ENCODE measurements around the gene ELMO1.

ELMO1 gene

GRCh38 chr7:37081436-37081835, 367.2 kb downstream of the ELMO1 start:
- no peak for DNase-seq

DNA sequence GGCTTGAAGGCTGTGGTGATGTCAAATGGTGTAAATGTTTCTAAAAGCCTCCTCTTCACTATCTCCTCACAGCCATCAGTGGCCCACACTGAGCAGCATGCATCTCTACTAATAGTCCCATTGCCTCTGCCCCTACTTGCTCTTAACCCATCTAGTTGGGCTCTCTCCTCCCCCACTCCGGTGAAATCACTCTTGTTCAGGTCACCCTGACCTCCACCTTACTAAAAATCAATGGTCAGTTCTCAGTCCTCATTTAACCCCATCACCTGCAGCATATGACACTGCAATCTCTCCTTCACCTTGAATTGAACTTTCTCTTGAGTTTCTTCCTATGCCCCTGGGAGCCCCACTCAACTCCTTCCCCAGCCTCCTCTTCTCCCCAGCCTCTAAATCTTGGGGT, 369.2 kb downstream of the ELMO1 start:
- no peak for DNase-seq

- no peak for DNase-seq
These were observed 372.0 kb downstream of the ELMO1 start for GRCh38 chr7:37076668-37077067.

DNA sequence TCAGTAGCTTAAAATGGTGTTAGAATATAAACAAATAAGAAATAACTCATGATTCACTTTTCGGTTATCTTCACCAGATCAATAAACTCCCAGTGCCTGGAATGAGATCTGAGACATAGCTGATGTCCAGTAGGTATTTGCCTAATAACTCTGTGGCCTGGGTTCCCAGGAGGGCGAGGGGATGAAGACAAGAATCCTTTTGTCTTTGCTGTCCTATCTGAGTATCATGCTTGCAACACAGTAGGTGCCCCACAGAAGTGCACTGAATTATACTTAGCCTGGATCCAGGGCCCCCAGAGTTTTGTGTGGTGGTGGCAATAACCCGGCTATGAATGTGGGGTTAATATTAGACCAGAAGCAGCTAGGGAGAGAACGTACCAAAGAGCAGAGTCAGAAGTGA, 374.3 kb downstream of the ELMO1 start:
- DNase-seq = peak; percentile 80

- no peak for DNase-seq
These were observed 377.5 kb downstream of the ELMO1 start for GRCh38 chr7:37071124-37071523.

- no peak for DNase-seq
These were observed 378.2 kb downstream of the ELMO1 start for GRCh38 chr7:37070471-37070870.

DNA sequence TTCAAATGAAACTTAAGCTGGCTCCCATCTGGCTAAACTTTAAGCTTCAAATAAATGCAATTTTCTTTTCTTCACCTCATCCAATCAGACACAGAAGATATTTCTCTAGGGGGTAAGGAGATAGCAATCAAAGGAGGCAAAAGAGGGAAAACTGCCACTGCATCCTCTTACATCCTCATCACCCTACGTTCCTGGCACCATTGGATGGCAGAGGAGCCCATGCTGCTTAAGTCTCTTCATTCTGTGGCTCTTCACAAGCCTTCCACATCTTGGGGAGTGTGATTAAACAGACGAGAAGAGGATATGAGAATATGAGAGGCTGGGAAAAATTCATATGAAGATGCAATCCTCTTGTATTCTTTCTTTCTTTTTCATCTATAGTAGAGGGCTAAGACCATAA, 378.6 kb downstream of the ELMO1 start:
- no peak for DNase-seq

DNA sequence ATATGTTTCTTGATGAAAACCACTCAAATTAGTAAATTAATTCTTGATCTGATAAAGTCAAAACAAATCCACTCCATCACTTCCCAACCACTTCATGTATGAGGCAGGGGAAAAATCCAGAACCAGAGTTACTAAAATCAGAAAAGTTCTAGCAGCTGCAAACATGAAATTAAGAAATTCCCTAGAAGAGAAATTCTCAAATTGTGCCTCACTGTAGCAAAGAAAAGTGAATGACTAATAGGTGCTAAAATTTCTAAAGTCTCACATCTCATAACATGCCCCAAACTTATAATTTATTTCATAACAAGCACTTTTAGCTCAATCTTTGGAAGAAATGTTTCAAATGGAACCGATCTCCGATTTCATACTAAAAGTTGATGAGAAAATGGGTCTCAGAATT, 379.3 kb downstream of the ELMO1 start:
- DNase-seq = no peak

- DNase-seq = no peak
These were observed 379.8 kb downstream of the ELMO1 start for GRCh38 chr7:37068902-37069301.

- DNase-seq = peak; percentile 66
These were observed 380.6 kb downstream of the ELMO1 start for GRCh38 chr7:37068038-37068437.

- no peak for DNase-seq
These were observed 382.8 kb downstream of the ELMO1 start for GRCh38 chr7:37065779-37066271.

GRCh38 chr7:37062560-37062859, 386.2 kb downstream of the ELMO1 start:
- DNase-seq = no peak

GRCh38 chr7:37061849-37062559, 386.7 kb downstream of the ELMO1 start:
- DNase-seq = peak; percentile 83

GRCh38 chr7:37056234-37056912, 392.3 kb downstream of the ELMO1 start:
- no peak for DNase-seq

DNA sequence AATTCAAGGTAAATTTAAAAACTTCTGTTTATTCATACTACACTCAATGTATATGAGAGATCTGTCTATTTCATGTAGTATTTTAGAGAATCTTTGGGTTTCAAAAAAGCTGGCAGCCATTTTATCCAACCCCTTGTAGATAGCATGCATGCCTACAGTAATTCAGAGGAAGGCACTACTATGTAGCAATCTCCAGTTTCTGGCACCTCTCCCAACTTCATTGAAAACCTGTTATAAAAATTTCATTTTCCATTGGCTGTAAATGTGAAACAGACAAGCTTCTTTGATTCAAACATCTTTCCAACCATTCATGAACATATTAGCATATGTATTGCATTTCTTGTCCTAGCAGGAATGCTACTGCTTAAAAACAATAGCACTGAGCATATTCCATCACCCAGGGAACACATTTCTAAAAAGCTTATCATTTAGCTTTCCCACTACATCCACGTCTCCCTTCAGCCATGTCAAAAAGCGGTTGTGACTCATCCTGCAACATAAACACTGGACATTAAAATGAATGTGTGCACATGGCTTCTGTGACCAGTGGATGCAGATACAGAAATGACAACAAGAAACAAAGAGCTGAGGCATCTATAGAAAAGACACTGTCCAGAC, 393.9 kb downstream of the ELMO1 start:
- no peak for DNase-seq

DNA sequence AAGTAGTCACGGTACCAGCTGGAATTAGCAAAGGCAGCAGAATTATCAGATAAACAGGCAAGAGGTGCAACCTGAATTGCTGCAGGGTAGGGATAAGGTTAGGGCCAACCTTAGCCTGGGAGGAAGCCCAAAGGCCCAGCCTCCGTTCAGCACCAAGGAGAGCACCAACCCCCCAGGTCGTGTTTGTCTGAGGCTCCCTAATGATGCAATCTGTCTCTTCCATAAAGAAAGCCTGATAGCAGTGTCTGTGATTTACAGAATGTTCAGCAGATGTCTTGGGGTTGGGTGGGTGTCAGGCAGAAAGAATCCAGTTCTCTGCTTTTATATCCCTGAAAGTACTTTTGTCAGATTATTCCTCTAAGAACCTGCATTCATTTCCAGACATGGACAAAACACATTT, 396.0 kb downstream of the ELMO1 start:
- no peak for DNase-seq

DNA sequence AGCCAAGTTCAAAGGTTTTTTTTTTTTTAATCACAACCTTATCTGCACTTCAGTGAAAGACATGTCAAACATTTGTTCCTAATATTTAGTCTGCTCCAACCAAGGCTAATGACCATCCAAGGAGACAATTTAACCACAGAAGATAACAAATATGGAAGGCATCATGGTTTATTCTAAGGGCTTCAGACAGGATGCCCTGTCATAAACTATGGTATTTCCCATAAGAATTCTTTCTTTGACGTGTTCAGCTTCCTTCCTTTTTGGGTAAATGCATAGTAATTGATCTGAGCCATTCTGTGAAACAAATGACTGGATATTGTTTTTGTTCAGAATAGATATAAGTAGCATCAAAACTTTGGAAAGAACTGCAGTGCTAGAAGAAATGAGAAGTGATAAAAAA, 397.9 kb downstream of the ELMO1 start:
- DNase-seq = no peak

DNA sequence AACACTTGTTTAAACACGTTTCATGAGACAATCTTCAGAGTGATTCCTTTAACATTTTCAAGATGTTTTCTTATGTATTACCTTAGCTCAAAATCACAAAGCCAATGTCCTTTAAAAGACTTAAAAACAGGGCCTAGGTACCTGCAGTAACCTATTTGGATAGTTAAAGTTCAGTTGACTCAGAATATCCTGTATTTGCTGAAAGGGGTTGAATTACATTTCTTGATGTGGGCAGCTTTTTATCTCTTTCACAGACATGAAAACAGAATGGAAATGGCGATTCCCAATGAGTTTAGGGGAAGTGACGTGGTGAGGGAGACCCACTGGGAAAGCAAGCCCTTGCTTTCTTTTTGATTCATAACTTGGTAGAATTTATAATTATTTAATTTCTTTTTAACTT, 400.0 kb downstream of the ELMO1 start:
- DNase-seq = no peak

GRCh38 chr7:37047260-37047659, 401.4 kb downstream of the ELMO1 start:
- DNase-seq = peak; percentile 18

DNA sequence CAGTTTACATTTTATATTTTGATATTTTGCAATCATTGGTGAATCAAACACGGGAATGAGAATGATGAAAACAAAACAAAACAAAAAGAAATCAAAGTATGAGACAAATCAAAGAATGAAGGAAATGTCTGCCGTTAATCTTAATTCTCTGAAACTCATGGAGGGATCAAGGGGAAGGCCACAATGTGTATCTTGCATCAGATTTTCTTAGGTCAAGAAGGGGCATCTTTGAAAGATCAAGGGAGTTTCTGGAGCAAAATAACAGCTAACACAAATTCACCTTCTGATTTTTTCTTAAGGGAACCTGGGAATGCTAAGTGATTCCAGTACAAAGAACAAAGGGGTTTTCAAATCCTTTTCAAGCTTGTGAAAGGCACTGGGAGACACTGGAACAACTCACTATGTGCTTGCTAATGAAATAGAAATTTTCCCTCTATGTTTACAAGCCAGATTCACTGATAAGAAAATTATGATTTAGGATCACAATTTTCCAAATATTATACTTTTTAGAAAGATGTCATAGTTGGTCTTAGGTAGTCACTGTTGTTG, 402.1 kb downstream of the ELMO1 start:
- no peak for DNase-seq

DNA sequence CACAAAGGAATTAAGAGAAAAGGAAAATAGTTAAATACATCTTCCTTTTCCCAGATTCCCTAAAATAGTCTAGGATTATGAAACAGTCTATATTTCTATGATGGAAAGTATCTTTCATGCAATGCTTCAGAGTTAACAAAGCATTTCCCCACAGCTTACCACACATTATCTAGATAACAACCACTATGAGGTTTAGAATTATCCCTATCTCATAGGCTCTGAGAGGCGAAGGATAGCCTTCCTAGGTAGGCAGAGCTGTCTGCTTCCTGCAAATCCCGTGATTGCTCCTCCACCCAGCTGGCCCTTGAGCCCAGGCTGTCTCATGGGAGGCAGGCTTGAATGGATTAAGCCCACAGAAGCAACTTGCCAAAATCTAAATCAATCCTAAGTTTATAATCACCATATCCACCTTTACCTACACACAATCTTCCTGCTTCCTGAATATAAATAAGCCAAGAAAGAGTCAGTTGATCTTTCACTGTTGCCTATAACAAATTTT, 402.9 kb downstream of the ELMO1 start:
- no peak for DNase-seq

DNA sequence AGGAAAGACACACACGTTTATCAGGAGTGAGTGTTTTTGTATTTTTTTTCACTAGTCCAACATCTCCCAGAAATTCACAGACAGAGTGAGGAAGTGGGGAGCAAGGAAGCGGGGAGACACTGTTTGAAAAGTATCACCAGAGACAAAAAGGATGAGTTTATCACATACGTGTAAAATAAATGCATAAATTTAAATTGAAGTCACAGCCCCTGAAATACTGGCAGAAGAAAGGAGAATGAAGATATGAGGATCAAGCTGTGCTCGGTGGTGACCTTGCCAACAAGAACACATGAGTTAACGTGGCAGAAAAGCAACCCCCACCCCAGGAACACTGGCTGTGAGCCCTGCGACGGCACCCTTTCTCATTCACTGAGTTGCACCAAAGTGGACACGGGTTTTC, 407.2 kb downstream of the ELMO1 start:
- no peak for DNase-seq

- no peak for DNase-seq
These were observed 408.3 kb downstream of the ELMO1 start for GRCh38 chr7:37040330-37040729.
